Activated CD4-positive, alpha-beta T cell treated with anti-CD3 and anti-CD28 coated beads, Interleukin-2, amount 10 ng/mL, durations not matched to agents 24 days and 14 days (primary cell): ENCODE data around the gene HSPBP1. TPM values are rescaled to one million over a fixed set of nuclear protein-coding genes. Genes with fewer than 3 reads are reported as not detected.

ENCODE experiments used
- DNase-seq: peaks from one replicate; pipeline ENCODE4 v3.0.0; 2022
- H3K27ac Mint-ChIP-seq: one replicate; pipeline ENCODE4 v1.8.0; 2022; ENCODE audit warnings: mild to moderate bottlenecking, mixed read lengths
- H3K27me3 Mint-ChIP-seq: one replicate; pipeline ENCODE4 v1.8.0; 2022; ENCODE audit warnings: mixed read lengths
- H3K36me3 Mint-ChIP-seq: one replicate; pipeline ENCODE4 v1.8.0; 2022; ENCODE audit warnings: low read depth, mild to moderate bottlenecking, mixed read lengths
- H3K4me1 Mint-ChIP-seq: one replicate; pipeline ENCODE4 v1.8.0; 2021; ENCODE audit warnings: mixed read lengths
- H3K4me3 Mint-ChIP-seq: one replicate; pipeline ENCODE4 v1.8.0; 2022; ENCODE audit warnings: mild to moderate bottlenecking, moderate library complexity, mixed read lengths
- H3K9me3 Mint-ChIP-seq: one replicate; pipeline ENCODE4 v1.8.0; 2021; ENCODE audit warnings: mixed read lengths
- intact Hi-C: fragments of 100-400 bp; cut with micrococcal nuclease; formaldehyde crosslinking; loops from one replicate; pipeline ENCODE4 v1.15.1; 2023
- total RNA-seq: library from RNA; stranded (reverse); gene quantifications from 2 replicates; pipeline ENCODE4 v1.2.3, GENCODE V29; 2022

The HSPBP1 gene
- total RNA-seq, 1 donor from 2014 or later, result 63.9 TPM

DNA sequence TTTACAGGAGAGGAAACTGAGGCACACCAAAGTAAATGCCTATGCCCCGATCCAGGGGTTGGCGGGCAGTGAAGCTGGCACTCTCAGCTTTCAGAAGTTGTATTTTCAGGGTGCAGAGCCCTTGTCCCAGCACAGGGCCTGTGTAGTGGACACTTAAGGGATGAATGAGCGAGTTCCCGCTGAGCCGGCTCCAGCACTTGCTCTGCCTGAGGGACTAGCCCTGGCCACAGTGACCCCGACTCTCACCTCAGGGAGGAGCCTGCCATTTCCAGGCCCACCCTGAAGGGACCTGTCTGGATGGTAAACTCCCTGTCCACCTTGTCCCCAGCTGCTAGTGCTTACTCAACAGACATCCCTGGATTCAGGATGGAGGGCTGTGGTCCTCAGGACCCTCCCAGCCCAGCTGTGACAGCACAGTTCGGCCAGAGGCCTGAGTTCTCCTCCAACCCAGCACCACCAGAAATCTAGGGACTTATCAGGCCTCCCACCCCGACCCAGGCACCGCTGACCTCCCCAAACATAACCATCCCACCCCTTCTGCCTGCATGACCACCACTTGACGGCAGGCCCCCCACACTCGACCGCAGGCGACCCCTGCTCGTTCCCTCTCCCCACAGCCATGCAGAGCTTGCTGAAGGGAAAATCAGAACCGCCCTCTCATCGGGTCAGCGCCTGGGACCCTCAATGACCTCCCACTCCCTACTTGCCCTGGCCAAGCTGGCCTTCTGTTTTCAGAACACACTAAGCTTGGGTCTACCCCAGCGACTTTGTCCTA lies 29.5 kb downstream of the HSPBP1 start:
- no peaks in the 10 kb centered on the region for H3K9me3 Mint-ChIP-seq
- peak overlapping the region; percentile 96 for H3K4me3 Mint-ChIP-seq
- intact Hi-C loops, result loop anchor here (10.0 kb wide), 3 partner anchors 404 to 1046 kb away; partner anchors contain the start of genes LENG9, RPS9 and U2AF2
- H3K36me3 Mint-ChIP-seq, result peaks cover 30% of the 10 kb centered on the region
- no peaks in the 10 kb centered on the region for H3K27me3 Mint-ChIP-seq
- DNase-seq, result no peak
- H3K4me1 Mint-ChIP-seq, result peaks cover 50% of the 10 kb centered on the region
- peak overlapping the region; percentile 95 for H3K27ac Mint-ChIP-seq

DNA sequence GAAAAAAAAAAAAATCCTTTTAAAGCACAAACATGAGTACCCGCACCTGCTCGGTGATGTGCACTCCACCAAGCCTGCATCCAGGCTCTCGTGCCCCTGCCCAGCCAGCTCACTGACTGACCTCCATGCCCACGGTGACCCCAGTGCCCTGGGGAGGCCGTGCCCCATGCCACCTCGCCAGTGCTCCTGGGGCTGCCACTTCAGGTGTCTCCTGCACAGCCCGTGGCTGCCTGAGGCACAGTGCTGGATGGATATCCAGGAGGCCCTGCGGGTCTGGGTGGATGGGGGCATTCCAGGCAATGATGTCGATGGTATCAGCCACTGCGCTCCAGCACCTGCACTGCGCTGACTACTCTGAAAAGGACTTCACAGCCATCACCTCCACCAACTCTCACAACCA lies 30.1 kb downstream of the HSPBP1 start:
- H3K4me1 Mint-ChIP-seq, result peaks cover 44% of the 10 kb centered on the region
- H3K27ac Mint-ChIP-seq, result no peak overlapping the region
- no peaks in the 10 kb centered on the region for H3K27me3 Mint-ChIP-seq
- H3K36me3 Mint-ChIP-seq, result peaks cover 27% of the 10 kb centered on the region
- no peaks in the 10 kb centered on the region for H3K9me3 Mint-ChIP-seq
- intact Hi-C loops, result loop anchor here (10.0 kb wide), 3 partner anchors 405 to 1045 kb away; partner anchors contain the start of genes LENG9, RPS9 and U2AF2
- no peak overlapping the region for H3K4me3 Mint-ChIP-seq
- no peak for DNase-seq

DNA sequence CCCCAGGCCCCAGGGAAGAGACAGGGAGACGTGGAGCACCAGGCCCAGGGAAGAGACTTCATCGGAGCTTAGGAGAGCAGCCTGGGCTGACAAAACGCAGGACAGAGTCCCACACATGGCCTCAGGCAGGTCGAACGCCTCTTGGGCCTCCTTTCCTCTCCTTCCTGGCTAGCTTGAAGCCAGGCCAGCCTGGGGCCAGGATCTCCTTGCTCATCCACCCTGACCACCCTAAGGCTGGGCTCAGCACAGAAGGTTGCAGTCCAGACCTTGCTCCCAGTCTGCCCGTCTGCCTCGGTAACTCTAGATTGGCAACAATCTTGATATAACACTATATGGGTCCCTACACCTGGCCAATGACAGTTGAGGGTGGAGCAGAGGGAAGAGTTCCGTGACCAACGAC lies 31.2 kb downstream of the HSPBP1 start:
- Mint-ChIP-seq H3K27ac (peak overlapping the region; percentile 34), H3K4me1 (peaks cover 35% of the 10 kb centered on the region), H3K9me3 (no peaks in the 10 kb centered on the region), H3K36me3 (peaks cover 31% of the 10 kb centered on the region), H3K27me3 (no peaks in the 10 kb centered on the region), H3K4me3 (no peak overlapping the region)
- DNase-seq, result no peak
- intact Hi-C loops, result no loop called here

DNA sequence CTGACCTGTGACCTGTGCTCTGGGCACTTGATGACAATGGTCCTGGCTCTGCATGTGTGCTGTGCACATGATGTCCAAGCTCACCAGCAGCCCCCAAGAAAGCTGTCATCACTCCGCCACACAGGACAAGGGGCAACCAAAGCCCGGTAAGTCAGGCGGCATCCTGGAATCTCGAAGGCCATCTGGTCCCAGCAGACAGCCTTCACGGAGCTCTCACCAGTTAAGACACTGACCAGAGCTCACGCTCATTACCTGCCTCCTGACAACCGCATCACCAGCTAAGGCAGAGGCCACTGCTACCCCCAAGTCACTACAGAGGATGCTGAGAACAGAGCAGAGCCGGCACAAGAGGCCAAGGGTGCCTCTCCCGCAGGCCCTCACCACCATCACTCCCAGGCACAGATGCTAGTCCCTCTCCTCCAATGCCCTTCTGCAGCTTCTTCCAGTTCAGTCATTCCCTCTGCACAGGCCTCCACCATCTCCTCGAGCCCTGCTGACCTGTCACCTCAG lies 31.7 kb downstream of the HSPBP1 start:
- H3K4me3 Mint-ChIP-seq, result no peak overlapping the region
- no peaks in the 10 kb centered on the region for H3K9me3 Mint-ChIP-seq
- intact Hi-C loops, result no loop called here
- DNase-seq, result no peak
- peaks cover 30% of the 10 kb centered on the region for H3K4me1 Mint-ChIP-seq
- H3K36me3 Mint-ChIP-seq, result peaks cover 31% of the 10 kb centered on the region
- H3K27me3 Mint-ChIP-seq, result no peaks in the 10 kb centered on the region
- peak overlapping the region; percentile 8 for H3K27ac Mint-ChIP-seq

DNA sequence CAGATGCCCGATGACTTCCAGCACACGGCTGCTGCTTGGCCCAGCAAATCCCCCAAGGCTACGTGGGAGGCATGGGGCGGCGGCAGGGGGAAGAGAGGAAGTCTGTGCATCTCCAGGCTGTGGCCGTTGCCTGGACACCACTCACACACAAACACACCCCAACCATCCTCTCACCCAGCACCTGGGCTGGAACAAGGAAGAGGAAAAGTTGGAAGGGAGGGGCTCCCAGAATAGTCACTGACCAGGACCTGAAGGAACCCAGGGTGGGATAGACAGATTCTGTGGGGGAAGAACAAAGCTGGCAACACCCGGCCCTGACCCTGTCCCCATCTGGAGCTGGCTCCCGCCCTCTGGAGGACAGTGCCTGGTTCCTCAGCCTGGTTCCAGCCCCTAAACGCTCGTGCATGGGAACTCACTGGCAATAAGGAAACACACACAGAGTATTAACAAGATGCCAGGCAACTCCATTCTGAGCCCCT lies 32.2 kb downstream of the HSPBP1 start:
- intact Hi-C loops, result no loop called here
- Mint-ChIP-seq H3K4me3 (no peak overlapping the region), H3K27ac (no peak overlapping the region), H3K9me3 (no peaks in the 10 kb centered on the region), H3K36me3 (peaks cover 33% of the 10 kb centered on the region), H3K27me3 (no peaks in the 10 kb centered on the region), H3K4me1 (peaks cover 27% of the 10 kb centered on the region)
- DNase-seq, result no peak

DNA sequence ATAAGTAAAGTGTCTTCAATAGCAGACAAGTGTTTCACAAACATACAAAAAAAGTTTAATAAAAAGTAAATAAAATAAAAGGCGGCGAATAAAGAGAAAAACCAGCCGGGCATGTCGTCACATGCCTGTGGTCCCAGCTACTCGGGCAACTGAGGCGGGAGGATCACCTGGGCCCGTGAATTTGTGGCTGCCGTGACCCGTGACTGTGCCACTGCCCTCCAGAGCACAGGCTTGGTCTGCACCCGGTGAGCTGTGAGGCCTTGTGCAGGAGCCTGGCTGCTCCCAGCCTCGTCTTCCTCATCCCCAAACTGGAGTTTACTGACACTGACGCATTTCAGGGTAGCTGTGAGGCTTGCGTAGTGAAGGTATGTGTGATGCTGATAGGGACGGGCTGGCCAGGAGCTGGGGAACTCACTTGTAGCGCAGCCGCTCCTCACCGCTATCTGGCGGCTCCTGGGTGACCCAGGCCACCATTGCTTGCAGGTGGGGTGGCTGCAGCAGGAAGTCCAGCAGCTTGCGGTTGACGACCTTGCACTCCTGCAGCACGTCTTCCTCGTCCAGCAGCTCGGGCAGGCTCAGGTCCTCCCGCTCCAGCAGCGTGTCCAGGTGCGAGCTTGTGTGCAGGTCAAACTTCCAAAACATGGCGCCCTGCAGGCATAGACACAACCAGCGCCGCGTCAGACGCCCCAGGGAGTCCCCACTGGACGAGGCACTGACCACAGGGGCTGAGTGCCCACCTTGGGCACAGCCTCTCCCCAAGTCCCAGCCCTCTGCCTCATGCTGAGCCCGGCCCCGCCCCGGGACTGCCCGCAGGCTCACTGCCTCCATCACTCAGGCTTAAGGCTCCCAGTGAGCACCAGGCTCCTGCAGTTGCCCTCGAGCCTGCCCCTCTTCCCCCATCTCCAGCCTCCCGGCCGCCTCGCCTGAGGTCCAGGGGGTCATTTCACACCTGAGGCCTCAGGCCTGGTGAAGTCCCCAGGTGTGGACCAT lies 33.2 kb downstream of the HSPBP1 start:
- DNase-seq, result no peak
- H3K27ac Mint-ChIP-seq, result no peak overlapping the region
- H3K27me3 Mint-ChIP-seq, result no peaks in the 10 kb centered on the region
- no peak overlapping the region for H3K4me3 Mint-ChIP-seq
- intact Hi-C loops, result no loop called here
- peaks cover 37% of the 10 kb centered on the region for H3K36me3 Mint-ChIP-seq
- H3K9me3 Mint-ChIP-seq, result no peaks in the 10 kb centered on the region
- H3K4me1 Mint-ChIP-seq, result peaks cover 22% of the 10 kb centered on the region

DNA sequence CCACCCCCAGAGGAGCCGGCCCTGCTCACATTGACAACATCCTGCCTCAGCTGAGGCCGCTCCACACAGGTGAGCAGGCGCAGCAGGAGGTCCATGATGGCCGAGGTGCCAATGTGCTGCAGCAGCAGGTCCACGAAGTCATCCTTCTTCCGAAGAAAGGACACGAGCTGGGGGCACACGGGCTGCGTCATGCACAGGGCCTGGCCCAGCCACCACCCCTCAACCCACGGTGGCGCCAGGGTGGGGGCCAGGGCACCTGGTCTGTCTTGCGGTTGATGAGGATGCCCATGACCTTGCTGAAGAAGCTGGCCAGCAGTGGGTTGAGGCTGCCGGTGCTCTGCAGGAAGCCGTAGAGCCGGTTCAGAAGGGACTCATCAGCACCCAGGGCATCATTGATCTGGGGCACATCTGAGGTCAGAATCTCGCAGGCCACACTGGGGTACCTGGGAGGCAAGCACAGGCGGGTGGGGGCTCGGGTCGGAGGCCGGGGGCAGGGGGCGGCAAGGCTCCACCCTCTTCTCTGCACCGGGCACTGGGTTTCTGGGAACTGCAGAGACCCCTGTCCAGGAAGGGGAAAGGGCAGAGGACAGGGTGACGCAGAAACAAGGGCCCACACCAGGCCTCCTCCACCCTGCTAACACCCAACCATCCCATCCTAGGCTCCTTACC lies 34.5 kb downstream of the HSPBP1 start:
- Mint-ChIP-seq H3K36me3 (peaks cover 32% of the 10 kb centered on the region), H3K4me1 (peaks cover 10% of the 10 kb centered on the region), H3K27me3 (no peaks in the 10 kb centered on the region), H3K4me3 (no peak overlapping the region), H3K9me3 (no peaks in the 10 kb centered on the region), H3K27ac (no peak overlapping the region)
- DNase-seq, result no peak
- intact Hi-C loops, result no loop called here

DNA sequence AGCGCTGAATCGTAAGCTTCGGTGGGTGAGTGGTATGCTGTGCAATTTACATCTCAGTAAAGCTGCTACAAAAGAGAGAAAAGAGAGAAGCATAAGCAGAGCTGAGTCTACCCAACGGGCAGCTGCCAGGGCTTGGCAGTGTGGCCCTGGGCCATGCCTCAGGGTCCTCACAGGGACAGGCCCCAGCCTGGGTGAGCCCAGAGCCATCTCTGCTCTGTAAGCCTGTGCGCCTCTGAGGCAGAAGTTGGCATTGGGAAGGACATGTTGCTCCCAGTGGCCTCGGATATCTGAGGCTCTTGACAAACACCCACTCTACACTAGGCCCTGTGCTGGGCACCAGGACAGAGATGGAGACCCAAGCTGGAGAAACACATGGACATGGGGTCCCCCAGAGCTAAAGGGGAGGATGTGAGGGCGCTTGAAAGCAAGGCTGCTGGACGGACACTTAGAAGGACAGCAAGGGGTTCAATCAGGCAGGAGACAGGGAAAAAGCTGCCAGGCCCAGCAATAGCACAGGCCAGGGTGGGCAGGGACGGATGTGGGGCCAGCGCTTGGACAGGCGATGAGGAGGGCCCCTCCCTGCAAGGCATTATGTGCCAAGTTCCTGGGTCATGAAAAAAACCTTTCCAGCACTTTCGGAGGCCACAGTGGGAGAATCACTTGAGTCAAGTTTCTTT lies 35.8 kb downstream of the HSPBP1 start:
- Mint-ChIP-seq H3K27ac (no peak overlapping the region), H3K36me3 (peaks cover 40% of the 10 kb centered on the region)
- intact Hi-C loops, result no loop called here

DNA sequence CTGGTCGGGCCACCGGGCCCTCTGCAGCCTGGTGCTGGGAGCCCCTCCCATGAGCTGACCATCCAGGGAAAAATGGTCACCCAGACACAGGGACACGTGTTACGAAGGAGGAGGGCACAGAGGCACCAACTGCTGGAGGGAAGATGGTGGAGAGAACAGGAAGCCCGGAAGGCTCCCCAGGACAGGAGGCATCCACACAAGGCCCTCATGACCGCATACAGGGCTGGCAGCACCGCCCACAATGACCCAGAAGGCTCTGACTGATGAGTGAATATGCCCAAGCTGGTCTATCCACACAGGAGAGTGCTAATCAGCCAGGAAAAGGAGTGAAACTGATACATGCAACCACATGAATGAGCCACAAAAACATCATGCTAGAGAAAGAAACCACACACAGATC lies 37.4 kb downstream of the HSPBP1 start:
- Mint-ChIP-seq H3K4me3 (no peak overlapping the region), H3K4me1 (no peaks in the 10 kb centered on the region), H3K27me3 (no peaks in the 10 kb centered on the region), H3K36me3 (peaks cover 45% of the 10 kb centered on the region), H3K9me3 (no peaks in the 10 kb centered on the region), H3K27ac (no peak overlapping the region)
- no peak for DNase-seq
- intact Hi-C loops, result no loop called here

More for the DNA sequence above, 35.8 kb downstream of the HSPBP1 start:
- no peaks in the 10 kb centered on the region for H3K27me3 Mint-ChIP-seq
- H3K4me1 Mint-ChIP-seq, result peaks cover 8% of the 10 kb centered on the region
- no peaks in the 10 kb centered on the region for H3K9me3 Mint-ChIP-seq
- DNase-seq, result no peak
- H3K4me3 Mint-ChIP-seq, result no peak overlapping the region

DNA sequence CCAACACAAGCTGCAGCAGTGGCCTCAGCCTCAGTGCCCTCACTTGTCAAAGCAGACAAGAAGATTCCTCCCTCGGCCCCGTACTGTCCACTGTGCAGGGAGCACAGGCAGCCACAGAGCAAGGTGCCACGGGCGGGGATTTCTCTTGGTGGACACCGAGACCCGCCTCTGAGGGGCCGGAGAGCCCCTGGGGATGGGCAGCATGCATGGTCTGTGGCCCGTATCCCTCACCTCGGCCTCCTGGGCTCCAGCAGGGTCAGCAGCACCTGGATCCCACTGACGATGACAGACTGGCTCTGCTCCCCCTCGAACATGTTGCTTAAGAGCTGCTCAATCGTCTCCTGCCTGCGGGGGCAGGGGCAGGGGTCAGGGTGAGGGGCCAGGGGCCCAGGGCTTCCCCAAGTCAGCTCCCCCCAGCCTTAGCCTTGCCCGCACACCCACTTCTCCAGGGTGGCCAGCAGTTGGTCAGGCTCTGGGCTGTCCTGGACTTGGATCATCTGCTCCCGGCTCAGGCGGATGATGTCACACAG lies 37.9 kb downstream of the HSPBP1 start:
- no peaks in the 10 kb centered on the region for H3K27me3 Mint-ChIP-seq
- DNase-seq, result no peak
- no peak overlapping the region for H3K27ac Mint-ChIP-seq
- intact Hi-C loops, result no loop called here
- peaks cover 50% of the 10 kb centered on the region for H3K36me3 Mint-ChIP-seq
- no peaks in the 10 kb centered on the region for H3K9me3 Mint-ChIP-seq
- no peaks in the 10 kb centered on the region for H3K4me1 Mint-ChIP-seq
- no peak overlapping the region for H3K4me3 Mint-ChIP-seq

DNA sequence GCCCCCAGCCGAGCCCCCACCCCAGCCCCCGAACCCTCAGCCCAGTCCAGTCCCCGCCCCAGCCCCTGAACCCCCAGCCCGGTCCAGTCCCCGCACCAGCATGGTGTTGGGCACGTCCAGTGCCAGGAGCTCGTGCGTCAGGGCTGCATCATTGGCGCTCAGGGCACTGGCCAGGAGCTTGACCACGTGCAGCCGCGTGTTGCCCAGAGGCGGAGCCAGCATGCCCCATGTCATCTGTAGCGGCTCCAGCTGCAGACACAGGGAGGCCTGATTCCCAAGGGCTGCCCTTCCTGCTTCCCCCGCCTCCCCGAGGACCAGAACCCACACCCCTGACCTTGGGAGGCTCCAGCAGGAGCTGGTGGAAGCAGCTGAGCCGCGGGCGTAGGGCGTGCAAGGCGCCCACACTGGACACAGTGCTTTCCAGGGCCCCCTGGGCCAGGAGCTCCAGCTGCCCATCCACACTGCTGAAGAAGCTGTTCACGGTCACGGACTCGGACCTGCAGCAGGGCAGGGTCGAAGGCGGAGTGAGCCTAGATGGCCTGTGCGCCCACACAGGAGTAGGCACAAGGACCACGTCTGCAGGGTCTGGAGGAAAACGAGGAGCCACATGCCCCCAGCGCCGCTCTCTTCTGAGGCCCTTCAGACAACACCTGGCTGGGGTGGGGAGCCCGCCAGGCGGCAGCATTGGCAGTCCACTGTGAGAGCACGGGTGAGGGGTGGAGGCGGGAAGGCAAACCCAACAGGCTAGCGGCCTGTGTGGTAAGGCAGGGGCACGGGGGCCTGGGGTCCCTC lies 38.6 kb downstream of the HSPBP1 start:
- peaks cover 56% of the 10 kb centered on the region for H3K36me3 Mint-ChIP-seq

DNA sequence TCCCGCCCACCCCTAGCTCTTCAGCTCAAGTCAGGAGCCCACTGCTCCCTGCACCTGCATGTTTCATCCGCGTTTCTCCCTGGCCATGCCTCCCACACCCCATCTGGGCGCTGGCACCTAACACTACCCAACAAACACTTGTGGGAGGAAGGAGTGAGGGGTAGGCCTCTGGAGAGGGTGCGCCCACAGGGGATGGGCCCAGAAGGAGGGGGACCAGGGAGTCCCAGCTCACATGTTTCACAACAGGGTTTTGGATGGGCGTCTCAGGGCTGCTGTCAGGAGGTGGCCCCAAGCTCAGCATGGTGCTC lies 39.2 kb downstream of the HSPBP1 start:
- peaks cover 60% of the 10 kb centered on the region for H3K36me3 Mint-ChIP-seq
- no peak for DNase-seq
- H3K27ac Mint-ChIP-seq, result no peak overlapping the region
- intact Hi-C loops, result no loop called here
- H3K4me1 Mint-ChIP-seq, result peaks cover 2% of the 10 kb centered on the region
- H3K27me3 Mint-ChIP-seq, result no peaks in the 10 kb centered on the region
- no peaks in the 10 kb centered on the region for H3K9me3 Mint-ChIP-seq
- H3K4me3 Mint-ChIP-seq, result no peak overlapping the region

More for the DNA sequence above, 38.6 kb downstream of the HSPBP1 start:
- no peaks in the 10 kb centered on the region for H3K27me3 Mint-ChIP-seq
- no peak overlapping the region for H3K4me3 Mint-ChIP-seq
- H3K9me3 Mint-ChIP-seq, result no peaks in the 10 kb centered on the region
- no peak for DNase-seq
- no peak overlapping the region for H3K27ac Mint-ChIP-seq
- peaks cover 2% of the 10 kb centered on the region for H3K4me1 Mint-ChIP-seq
- intact Hi-C loops, result no loop called here
